NCI-H69 (cell line): ENCODE results near the gene HHATL.
"Not testable (repeated sequence)": the region's sequence is repeated elsewhere in the genome, so short reads cannot be mapped to it uniquely, and the experiment has no call there.

Experiments used
- DNase-seq: peaks from one replicate; lab custom pipeline; 2025; lab: John Stamatoyannopoulos, UW

The HHATL gene

GRCh38 chr3:42734263-42734860 lies 31.8 kb upstream of the HHATL start:
- no peak for DNase-seq

- peak; percentile 9 for DNase-seq
These were observed 31.1 kb upstream of the HHATL start for GRCh38 chr3:42733501-42734262.

- no peak for DNase-seq
These were observed 30.3 kb upstream of the HHATL start for GRCh38 chr3:42732829-42733459.

- DNase-seq = no peak
These were observed 29.7 kb upstream of the HHATL start for GRCh38 chr3:42732196-42732828.

- no peak for DNase-seq
These were observed 29.0 kb upstream of the HHATL start for GRCh38 chr3:42731476-42732195.

GRCh38 chr3:42730706-42731420 lies 28.3 kb upstream of the HHATL start:
- no peak for DNase-seq

GRCh38 chr3:42730294-42730693 lies 27.7 kb upstream of the HHATL start:
- no peak for DNase-seq

GRCh38 chr3:42729404-42730145 lies 27.0 kb upstream of the HHATL start:
- DNase-seq = peak; percentile 46

GRCh38 chr3:42728668-42729364 lies 26.2 kb upstream of the HHATL start:
- DNase-seq = no peak

GRCh38 chr3:42728056-42728455 lies 25.5 kb upstream of the HHATL start:
- DNase-seq = no peak

- DNase-seq = no peak
These were observed 22.9 kb upstream of the HHATL start for GRCh38 chr3:42725454-42725853.

GRCh38 chr3:42723219-42723618 lies 20.6 kb upstream of the HHATL start:
- no peak for DNase-seq

- not testable (repeated sequence) for DNase-seq
These were observed 19.8 kb upstream of the HHATL start for GRCh38 chr3:42722442-42722841.

GRCh38 chr3:42721690-42722089 lies 19.1 kb upstream of the HHATL start:
- DNase-seq = no peak

- DNase-seq = no peak
These were observed 17.5 kb upstream of the HHATL start for GRCh38 chr3:42720126-42720525.

GRCh38 chr3:42719002-42719401 lies 16.4 kb upstream of the HHATL start:
- no peak for DNase-seq

GRCh38 chr3:42718338-42718737 lies 15.7 kb upstream of the HHATL start:
- DNase-seq = no peak

GRCh38 chr3:42717306-42717705 lies 14.7 kb upstream of the HHATL start:
- DNase-seq = no peak

- DNase-seq = no peak
These were observed 11.7 kb upstream of the HHATL start for GRCh38 chr3:42714171-42714852.

GRCh38 chr3:42713747-42714146 lies 11.1 kb upstream of the HHATL start:
- DNase-seq = no peak
